Calu3 (cell line): Measurements from ENCODE around the gene TBX15. TPM values are rescaled to one million over a fixed set of nuclear protein-coding genes. Genes with fewer than 3 reads are reported as not detected.

Source experiments
- BruUV-seq: library from RNA; stranded (reverse); fragments of 400-500 nt; replicated peaks from 2 replicates; lab custom pipeline; 2021; lab: Mats Ljungman, UMichigan
- CTCF ChIA-PET: fragments of 300-600 bp; sonication (Branson Sonifier 250); formaldehyde crosslinking; loops from one replicate; lab custom pipeline; 2022; ENCODE audit warnings: antibody characterized with exemption; lab: Charles Lee
- DNase-seq: peaks from one replicate; pipeline ENCODE4 v3.0.0; 2022
- H3K27ac Mint-ChIP-seq: one replicate; pipeline ENCODE4 v1.8.0; 2022; ENCODE audit warnings: mixed read lengths; ENCODE audit not compliant: unreplicated experiment
- H3K27me3 Mint-ChIP-seq: one replicate; pipeline ENCODE4 v1.8.0; 2022; ENCODE audit warnings: mixed read lengths; ENCODE audit not compliant: unreplicated experiment
- H3K36me3 Mint-ChIP-seq: one replicate; pipeline ENCODE4 v1.8.0; 2022; ENCODE audit warnings: mild to moderate bottlenecking, moderate library complexity, mixed read lengths; ENCODE audit not compliant: insufficient read depth, unreplicated experiment
- H3K4me1 Mint-ChIP-seq: one replicate; pipeline ENCODE4 v1.8.0; 2022; ENCODE audit warnings: mild to moderate bottlenecking, low read depth, mixed read lengths; ENCODE audit not compliant: unreplicated experiment
- H3K4me3 Mint-ChIP-seq: one replicate; pipeline ENCODE4 v1.8.0; 2022; ENCODE audit warnings: mild to moderate bottlenecking, low read depth, moderate library complexity, mixed read lengths; ENCODE audit not compliant: unreplicated experiment
- H3K9me3 Mint-ChIP-seq: one replicate; pipeline ENCODE4 v1.8.0; 2022; ENCODE audit warnings: low read depth, mixed read lengths; ENCODE audit not compliant: unreplicated experiment
- intact Hi-C: fragments of 100-400 bp; cut with micrococcal nuclease; formaldehyde crosslinking; loops from one replicate; pipeline ENCODE4 v1.10.0; 2022; ENCODE audit not compliant: unreplicated experiment
- total RNA-seq: library from RNA; stranded (reverse); gene quantifications from 2 replicates; pipeline ENCODE4 v1.2.3, GENCODE V29; 2022
- TF ChIP-seq, protein P1 (sequence below): fragments of 200-600 bp; IDR thresholded peaks from one replicate; pipeline ENCODE4 v1.8.0; 2022; ENCODE audit warnings: antibody characterized with exemption; ENCODE audit not compliant: unreplicated experiment

Gene TBX15
- total RNA-seq, 1 experiment from 2014 or later = not detected

GRCh38 chr1:119026956-119027355 lies 38.8 kb upstream of the TBX15 start:
- no TSS peak for BruUV-seq
- peaks cover 4% of the 10 kb centered on the region for H3K9me3 Mint-ChIP-seq
- CTCF ChIA-PET = no interaction called here
- H3K27ac Mint-ChIP-seq = no peak overlapping the region
- peaks cover 8% of the 10 kb centered on the region for H3K4me1 Mint-ChIP-seq
- no peaks in the 10 kb centered on the region for H3K27me3 Mint-ChIP-seq
- H3K36me3 Mint-ChIP-seq = no peaks in the 10 kb centered on the region
- TF ChIP-seq, protein P1, sequence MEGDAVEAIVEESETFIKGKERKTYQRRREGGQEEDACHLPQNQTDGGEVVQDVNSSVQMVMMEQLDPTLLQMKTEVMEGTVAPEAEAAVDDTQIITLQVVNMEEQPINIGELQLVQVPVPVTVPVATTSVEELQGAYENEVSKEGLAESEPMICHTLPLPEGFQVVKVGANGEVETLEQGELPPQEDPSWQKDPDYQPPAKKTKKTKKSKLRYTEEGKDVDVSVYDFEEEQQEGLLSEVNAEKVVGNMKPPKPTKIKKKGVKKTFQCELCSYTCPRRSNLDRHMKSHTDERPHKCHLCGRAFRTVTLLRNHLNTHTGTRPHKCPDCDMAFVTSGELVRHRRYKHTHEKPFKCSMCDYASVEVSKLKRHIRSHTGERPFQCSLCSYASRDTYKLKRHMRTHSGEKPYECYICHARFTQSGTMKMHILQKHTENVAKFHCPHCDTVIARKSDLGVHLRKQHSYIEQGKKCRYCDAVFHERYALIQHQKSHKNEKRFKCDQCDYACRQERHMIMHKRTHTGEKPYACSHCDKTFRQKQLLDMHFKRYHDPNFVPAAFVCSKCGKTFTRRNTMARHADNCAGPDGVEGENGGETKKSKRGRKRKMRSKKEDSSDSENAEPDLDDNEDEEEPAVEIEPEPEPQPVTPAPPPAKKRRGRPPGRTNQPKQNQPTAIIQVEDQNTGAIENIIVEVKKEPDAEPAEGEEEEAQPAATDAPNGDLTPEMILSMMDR = no peak
- no peak for DNase-seq
- intact Hi-C loops = no loop called here
- no peak overlapping the region for H3K4me3 Mint-ChIP-seq

DNA sequence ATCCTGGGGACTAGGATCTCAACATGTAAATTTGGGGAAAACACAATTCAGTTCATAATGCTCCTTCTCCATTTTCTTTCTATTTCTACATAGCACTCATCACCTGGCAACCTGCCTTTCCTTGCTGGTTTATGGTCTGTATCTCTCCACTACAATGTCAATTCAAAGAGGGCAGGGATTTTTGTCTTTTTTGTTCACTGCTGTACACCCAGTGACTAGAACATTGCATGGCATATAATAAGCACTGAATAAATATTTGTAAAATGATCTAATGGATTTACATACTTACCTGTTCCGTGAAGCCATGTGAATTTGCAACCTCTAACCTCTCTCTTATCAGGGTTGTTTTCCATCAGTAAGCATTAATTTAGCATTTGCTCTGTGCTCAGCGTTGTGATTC lies 27.4 kb upstream of the TBX15 start:
- no peak overlapping the region for H3K4me3 Mint-ChIP-seq
- TF ChIP-seq, protein P1 = no peak
- no peaks in the 10 kb centered on the region for H3K36me3 Mint-ChIP-seq
- intact Hi-C loops = no loop called here
- peaks cover 12% of the 10 kb centered on the region for H3K4me1 Mint-ChIP-seq
- no peak overlapping the region for H3K27ac Mint-ChIP-seq
- CTCF ChIA-PET = no interaction called here
- no peak for DNase-seq
- no TSS peak for BruUV-seq
- H3K27me3 Mint-ChIP-seq = no peaks in the 10 kb centered on the region
- H3K9me3 Mint-ChIP-seq = peaks cover 10% of the 10 kb centered on the region

DNA sequence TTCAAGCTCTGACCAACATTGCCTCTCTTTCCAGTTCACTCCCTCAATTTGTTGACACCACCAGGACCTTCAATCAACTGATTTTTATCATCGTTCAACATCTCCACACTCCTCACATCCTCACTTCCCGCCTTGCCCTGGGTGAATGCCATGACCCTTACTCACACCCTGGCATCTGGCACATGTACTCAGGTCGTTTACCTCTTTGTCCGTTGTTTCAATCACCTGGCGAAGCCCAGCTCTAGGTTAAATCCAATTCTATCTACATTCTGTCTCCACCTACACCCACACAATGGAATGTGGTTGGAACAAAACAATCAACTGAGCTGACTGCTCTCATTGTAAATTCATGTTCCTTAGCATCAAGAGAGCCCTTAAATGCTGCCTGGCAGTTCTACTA lies 24.2 kb upstream of the TBX15 start:
- no peak for DNase-seq
- Mint-ChIP-seq H3K9me3 (peaks cover 3% of the 10 kb centered on the region), H3K4me1 (peaks cover 28% of the 10 kb centered on the region), H3K36me3 (peaks cover 10% of the 10 kb centered on the region), H3K27ac (no peak overlapping the region), H3K27me3 (peaks cover 17% of the 10 kb centered on the region), H3K4me3 (no peak overlapping the region)
- intact Hi-C loops = no loop called here
- no TSS peak for BruUV-seq
- CTCF ChIA-PET = no interaction called here
- TF ChIP-seq, protein P1 = no peak

- CTCF ChIA-PET = no interaction called here
- Mint-ChIP-seq H3K36me3 (peaks cover 10% of the 10 kb centered on the region), H3K9me3 (peaks cover 3% of the 10 kb centered on the region), H3K27me3 (peaks cover 19% of the 10 kb centered on the region), H3K27ac (no peak overlapping the region), H3K4me3 (no peak overlapping the region), H3K4me1 (peaks cover 28% of the 10 kb centered on the region)
- TF ChIP-seq, protein P1 = no peak
- intact Hi-C loops = no loop called here
- no peak for DNase-seq
- BruUV-seq = no TSS peak
Observed at GRCh38 chr1:119011706-119012105, 23.6 kb upstream of the TBX15 start.
